K562 (cell line): ENCODE results near the gene AJUBA. TPM values are rescaled to one million over a fixed set of nuclear protein-coding genes. Genes with fewer than 3 reads are reported as not detected.

Source experiments
- PCBP2 ChIP-seq: fragments of 200-400 bp; formaldehyde crosslinking; IDR thresholded peaks from 2 replicates; pipeline ENCODE4 v1.6.1; 2018; ENCODE audit warnings: low read length, low read depth, mild to moderate bottlenecking, moderate library complexity; ENCODE audit not compliant: poor library complexity, severe bottlenecking
- SAFB ChIP-seq: fragments of 200-400 bp; formaldehyde crosslinking; IDR thresholded peaks from 2 replicates; pipeline ENCODE4 v1.6.1; 2017; ENCODE audit warnings: low read depth, low read length, borderline replicate concordance
- SOX6 ChIP-seq: fragments of 450-650 bp; IDR thresholded peaks from 2 replicates; pipeline ENCODE4 v1.6.1; 2014; ENCODE audit warnings: mild to moderate bottlenecking
- TEAD2 ChIP-seq: fragments of 450-650 bp; IDR thresholded peaks from 2 replicates; pipeline ENCODE4 v1.6.1; 2016; ENCODE audit warnings: missing genetic modification characterization, control low read depth, missing compliant biosample characterization
- XRCC5 ChIP-seq: fragments of 200-400 bp; formaldehyde crosslinking; IDR thresholded peaks from 2 replicates; pipeline ENCODE4 v1.6.1; 2017; ENCODE audit warnings: low read depth, mild to moderate bottlenecking, low read length
- ZNF175 ChIP-seq: fragments of 200-800 bp; sonication (Bioruptor generic); IDR thresholded peaks from 2 replicates; pipeline ENCODE4 v1.6.1; 2016; ENCODE audit warnings: low read depth, mild to moderate bottlenecking, missing genetic modification characterization, missing compliant biosample characterization
- polyA plus RNA-seq, 8 experiments: library from polyadenylated mRNA; depleted of rRNA in 4 of 8; stranded (reverse) in 5 of 8; unstranded in 3 of 8; fragments of >200 nt; fragmentation: Nextera tagmentation in 2 of 8; fragmentation: Illumina TruSeq in 1 of 8; extraction: Ambion mirVana in 2 of 8; extraction: Trizol in 1 of 8; gene quantifications; 2 replicates each; pipeline versions ENCODE4 v1.2.1 to v1.2.3, GENCODE V29; 2011 to 2014; ENCODE audit warnings: inconsistent platforms in 1 of 8, missing spikeins in 1 of 8
- total RNA-seq, 7 experiments: library from RNA; depleted of rRNA in 6 of 7; stranded (reverse); fragments of >200 nt in 6 of 7; fragmentation: Illumina TruSeq in 2 of 7; extraction: Trizol in 2 of 7; gene quantifications; 2 replicates each; pipeline versions ENCODE4 v1.2.1 to v1.2.3, GENCODE V29; 2011 to 2021; ENCODE audit warnings: low replicate concordance in 1 of 7
- TF ChIP-seq, protein P1 (sequence below): fragments of 450-650 bp; IDR thresholded peaks from 2 replicates; pipeline ENCODE4 v1.6.1; 2016; ENCODE audit warnings: mild to moderate bottlenecking, moderate library complexity
- TF ChIP-seq, protein P2 (sequence below): fragments of 450-650 bp; formaldehyde crosslinking; IDR thresholded peaks from 2 replicates; pipeline ENCODE4 v1.4.0; 2022; ENCODE audit warnings: missing genetic modification characterization
- TF ChIP-seq, protein P3 (sequence below): fragments of 450-650 bp; IDR thresholded peaks from 2 replicates; pipeline ENCODE4 v1.6.1; 2018; ENCODE audit not compliant: partially characterized antibody
- TF ChIP-seq, protein P4 (sequence below): IDR thresholded peaks from 2 replicates; pipeline ENCODE4 v1.6.1; 2016; ENCODE audit warnings: missing genetic modification characterization, missing compliant biosample characterization

AJUBA gene
- total and polyA plus RNA-seq, 9 of the 15 experiments (the other 6 are each of a cell fraction or from before 2014, with no cell fraction given), result 0.73 to 4.7 (median 2.8) TPM

DNA sequence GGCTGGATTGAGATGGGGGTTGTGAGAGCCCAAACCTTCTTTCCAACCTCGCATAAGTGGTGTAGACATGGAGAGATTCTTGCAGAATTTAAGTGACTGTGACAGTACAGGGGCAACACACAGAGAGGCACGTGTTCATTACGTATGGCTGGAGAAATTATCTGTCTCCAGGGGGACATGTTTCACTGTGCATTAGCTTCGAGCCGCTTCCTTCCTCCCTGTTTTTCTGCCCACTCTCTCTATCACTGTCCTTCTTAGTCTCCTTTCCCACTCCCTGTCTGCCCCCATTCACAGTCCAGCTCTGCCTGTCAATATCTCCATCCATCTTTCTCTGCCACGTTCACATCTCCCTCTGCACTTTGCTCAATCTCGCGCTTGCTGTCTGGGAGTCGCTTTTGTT lies 39.1 kb upstream of the AJUBA start (continued):
- TF ChIP-seq, protein P1, sequence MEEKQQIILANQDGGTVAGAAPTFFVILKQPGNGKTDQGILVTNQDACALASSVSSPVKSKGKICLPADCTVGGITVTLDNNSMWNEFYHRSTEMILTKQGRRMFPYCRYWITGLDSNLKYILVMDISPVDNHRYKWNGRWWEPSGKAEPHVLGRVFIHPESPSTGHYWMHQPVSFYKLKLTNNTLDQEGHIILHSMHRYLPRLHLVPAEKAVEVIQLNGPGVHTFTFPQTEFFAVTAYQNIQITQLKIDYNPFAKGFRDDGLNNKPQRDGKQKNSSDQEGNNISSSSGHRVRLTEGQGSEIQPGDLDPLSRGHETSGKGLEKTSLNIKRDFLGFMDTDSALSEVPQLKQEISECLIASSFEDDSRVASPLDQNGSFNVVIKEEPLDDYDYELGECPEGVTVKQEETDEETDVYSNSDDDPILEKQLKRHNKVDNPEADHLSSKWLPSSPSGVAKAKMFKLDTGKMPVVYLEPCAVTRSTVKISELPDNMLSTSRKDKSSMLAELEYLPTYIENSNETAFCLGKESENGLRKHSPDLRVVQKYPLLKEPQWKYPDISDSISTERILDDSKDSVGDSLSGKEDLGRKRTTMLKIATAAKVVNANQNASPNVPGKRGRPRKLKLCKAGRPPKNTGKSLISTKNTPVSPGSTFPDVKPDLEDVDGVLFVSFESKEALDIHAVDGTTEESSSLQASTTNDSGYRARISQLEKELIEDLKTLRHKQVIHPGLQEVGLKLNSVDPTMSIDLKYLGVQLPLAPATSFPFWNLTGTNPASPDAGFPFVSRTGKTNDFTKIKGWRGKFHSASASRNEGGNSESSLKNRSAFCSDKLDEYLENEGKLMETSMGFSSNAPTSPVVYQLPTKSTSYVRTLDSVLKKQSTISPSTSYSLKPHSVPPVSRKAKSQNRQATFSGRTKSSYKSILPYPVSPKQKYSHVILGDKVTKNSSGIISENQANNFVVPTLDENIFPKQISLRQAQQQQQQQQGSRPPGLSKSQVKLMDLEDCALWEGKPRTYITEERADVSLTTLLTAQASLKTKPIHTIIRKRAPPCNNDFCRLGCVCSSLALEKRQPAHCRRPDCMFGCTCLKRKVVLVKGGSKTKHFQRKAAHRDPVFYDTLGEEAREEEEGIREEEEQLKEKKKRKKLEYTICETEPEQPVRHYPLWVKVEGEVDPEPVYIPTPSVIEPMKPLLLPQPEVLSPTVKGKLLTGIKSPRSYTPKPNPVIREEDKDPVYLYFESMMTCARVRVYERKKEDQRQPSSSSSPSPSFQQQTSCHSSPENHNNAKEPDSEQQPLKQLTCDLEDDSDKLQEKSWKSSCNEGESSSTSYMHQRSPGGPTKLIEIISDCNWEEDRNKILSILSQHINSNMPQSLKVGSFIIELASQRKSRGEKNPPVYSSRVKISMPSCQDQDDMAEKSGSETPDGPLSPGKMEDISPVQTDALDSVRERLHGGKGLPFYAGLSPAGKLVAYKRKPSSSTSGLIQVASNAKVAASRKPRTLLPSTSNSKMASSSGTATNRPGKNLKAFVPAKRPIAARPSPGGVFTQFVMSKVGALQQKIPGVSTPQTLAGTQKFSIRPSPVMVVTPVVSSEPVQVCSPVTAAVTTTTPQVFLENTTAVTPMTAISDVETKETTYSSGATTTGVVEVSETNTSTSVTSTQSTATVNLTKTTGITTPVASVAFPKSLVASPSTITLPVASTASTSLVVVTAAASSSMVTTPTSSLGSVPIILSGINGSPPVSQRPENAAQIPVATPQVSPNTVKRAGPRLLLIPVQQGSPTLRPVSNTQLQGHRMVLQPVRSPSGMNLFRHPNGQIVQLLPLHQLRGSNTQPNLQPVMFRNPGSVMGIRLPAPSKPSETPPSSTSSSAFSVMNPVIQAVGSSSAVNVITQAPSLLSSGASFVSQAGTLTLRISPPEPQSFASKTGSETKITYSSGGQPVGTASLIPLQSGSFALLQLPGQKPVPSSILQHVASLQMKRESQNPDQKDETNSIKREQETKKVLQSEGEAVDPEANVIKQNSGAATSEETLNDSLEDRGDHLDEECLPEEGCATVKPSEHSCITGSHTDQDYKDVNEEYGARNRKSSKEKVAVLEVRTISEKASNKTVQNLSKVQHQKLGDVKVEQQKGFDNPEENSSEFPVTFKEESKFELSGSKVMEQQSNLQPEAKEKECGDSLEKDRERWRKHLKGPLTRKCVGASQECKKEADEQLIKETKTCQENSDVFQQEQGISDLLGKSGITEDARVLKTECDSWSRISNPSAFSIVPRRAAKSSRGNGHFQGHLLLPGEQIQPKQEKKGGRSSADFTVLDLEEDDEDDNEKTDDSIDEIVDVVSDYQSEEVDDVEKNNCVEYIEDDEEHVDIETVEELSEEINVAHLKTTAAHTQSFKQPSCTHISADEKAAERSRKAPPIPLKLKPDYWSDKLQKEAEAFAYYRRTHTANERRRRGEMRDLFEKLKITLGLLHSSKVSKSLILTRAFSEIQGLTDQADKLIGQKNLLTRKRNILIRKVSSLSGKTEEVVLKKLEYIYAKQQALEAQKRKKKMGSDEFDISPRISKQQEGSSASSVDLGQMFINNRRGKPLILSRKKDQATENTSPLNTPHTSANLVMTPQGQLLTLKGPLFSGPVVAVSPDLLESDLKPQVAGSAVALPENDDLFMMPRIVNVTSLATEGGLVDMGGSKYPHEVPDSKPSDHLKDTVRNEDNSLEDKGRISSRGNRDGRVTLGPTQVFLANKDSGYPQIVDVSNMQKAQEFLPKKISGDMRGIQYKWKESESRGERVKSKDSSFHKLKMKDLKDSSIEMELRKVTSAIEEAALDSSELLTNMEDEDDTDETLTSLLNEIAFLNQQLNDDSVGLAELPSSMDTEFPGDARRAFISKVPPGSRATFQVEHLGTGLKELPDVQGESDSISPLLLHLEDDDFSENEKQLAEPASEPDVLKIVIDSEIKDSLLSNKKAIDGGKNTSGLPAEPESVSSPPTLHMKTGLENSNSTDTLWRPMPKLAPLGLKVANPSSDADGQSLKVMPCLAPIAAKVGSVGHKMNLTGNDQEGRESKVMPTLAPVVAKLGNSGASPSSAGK, result no peak
- TF ChIP-seq TEAD2 (tag), result no peak
- TF ChIP-seq, protein P2, sequence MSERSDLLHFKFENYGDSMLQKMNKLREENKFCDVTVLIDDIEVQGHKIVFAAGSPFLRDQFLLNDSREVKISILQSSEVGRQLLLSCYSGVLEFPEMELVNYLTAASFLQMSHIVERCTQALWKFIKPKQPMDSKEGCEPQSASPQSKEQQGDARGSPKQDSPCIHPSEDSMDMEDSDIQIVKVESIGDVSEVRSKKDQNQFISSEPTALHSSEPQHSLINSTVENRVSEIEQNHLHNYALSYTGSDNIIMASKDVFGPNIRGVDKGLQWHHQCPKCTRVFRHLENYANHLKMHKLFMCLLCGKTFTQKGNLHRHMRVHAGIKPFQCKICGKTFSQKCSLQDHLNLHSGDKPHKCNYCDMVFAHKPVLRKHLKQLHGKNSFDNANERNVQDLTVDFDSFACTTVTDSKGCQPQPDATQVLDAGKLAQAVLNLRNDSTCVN (CRISPR knock-in tag), result no peak
- TF ChIP-seq XRCC5, result no peak
- TF ChIP-seq PCBP2, result no peak
- no peak for TF ChIP-seq SOX6
- TF ChIP-seq, protein P3, sequence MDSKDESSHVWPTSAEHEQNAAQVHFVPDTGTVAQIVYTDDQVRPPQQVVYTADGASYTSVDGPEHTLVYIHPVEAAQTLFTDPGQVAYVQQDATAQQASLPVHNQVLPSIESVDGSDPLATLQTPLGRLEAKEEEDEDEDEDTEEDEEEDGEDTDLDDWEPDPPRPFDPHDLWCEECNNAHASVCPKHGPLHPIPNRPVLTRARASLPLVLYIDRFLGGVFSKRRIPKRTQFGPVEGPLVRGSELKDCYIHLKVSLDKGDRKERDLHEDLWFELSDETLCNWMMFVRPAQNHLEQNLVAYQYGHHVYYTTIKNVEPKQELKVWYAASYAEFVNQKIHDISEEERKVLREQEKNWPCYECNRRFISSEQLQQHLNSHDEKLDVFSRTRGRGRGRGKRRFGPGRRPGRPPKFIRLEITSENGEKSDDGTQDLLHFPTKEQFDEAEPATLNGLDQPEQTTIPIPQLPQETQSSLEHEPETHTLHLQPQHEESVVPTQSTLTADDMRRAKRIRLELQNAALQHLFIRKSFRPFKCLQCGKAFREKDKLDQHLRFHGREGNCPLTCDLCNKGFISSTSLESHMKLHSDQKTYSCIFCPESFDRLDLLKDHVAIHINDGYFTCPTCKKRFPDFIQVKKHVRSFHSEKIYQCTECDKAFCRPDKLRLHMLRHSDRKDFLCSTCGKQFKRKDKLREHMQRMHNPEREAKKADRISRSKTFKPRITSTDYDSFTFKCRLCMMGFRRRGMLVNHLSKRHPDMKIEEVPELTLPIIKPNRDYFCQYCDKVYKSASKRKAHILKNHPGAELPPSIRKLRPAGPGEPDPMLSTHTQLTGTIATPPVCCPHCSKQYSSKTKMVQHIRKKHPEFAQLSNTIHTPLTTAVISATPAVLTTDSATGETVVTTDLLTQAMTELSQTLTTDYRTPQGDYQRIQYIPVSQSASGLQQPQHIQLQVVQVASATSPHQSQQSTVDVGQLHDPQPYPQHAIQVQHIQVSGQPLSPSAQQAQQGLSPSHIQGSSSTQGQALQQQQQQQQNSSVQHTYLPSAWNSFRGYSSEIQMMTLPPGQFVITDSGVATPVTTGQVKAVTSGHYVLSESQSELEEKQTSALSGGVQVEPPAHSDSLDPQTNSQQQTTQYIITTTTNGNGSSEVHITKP, result peak; percentile 94
- TF ChIP-seq ZNF175 (CRISPR knock-in tag), result no peak
- no peak for TF ChIP-seq SAFB
- TF ChIP-seq, protein P4, sequence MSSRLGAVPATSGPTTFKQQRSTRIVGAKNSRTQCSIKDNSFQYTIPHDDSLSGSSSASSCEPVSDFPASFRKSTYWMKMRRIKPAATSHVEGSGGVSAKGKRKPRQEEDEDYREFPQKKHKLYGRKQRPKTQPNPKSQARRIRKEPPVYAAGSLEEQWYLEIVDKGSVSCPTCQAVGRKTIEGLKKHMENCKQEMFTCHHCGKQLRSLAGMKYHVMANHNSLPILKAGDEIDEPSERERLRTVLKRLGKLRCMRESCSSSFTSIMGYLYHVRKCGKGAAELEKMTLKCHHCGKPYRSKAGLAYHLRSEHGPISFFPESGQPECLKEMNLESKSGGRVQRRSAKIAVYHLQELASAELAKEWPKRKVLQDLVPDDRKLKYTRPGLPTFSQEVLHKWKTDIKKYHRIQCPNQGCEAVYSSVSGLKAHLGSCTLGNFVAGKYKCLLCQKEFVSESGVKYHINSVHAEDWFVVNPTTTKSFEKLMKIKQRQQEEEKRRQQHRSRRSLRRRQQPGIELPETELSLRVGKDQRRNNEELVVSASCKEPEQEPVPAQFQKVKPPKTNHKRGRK (tag), result no peak
